ENCODE measurements around the gene NRIP1. TPM values are rescaled to one million over a fixed set of nuclear protein-coding genes. Genes with fewer than 3 reads are reported as not detected.

Gene NRIP1
- total and polyA plus RNA-seq, 10 of the 15 experiments (the other 5 are each of a cell fraction or from before 2014, with no cell fraction given) = 2.9 to 26.1 (median 9.3) TPM

- SMC1A ChIA-PET (ENCODE audit: uncharacterized antibody, unreplicated experiment) = no interaction called here
- no peak for TF ChIP-seq FOS (IDR thresholded peaks at IDR 0.05; ENCODE audit: borderline replicate concordance, extremely low read depth, insufficient read length)
- BruUV-seq (replicated peaks) = no TSS peak
- no peaks in the 10 kb centered on the region for H4K20me1 ChIP-seq (ENCODE audit: control insufficient read depth, insufficient read depth)
- no peaks in the 10 kb centered on the region for H3K36me3 ChIP-seq (ENCODE audit: control insufficient read depth in 2 of 2, insufficient read depth in 2 of 2, low read length in 1 of 2)
- FAIRE-seq (no peak), DNase-seq (ENCODE audit: low read depth, low spot score) (no peak), ATAC-seq (no peak)
- no peaks in the 10 kb centered on the region for H3K27me3 ChIP-seq (replicated peaks in 1 of 2; ENCODE audit: control insufficient read depth in 2 of 2, insufficient read depth in 2 of 2, low read length in 1 of 2)
- H3K27ac ChIP-seq (ENCODE audit: control insufficient read depth, insufficient read depth) = no peak overlapping the region
- intact Hi-C loops (cut with micrococcal nuclease; ENCODE audit: unreplicated experiment) = no loop called here
- in situ Hi-C loops (cut with MboI) = no loop called here
- no peak overlapping the region for H3K4me2 ChIP-seq (ENCODE audit: control insufficient read depth, insufficient read depth)
- no peaks in the 10 kb centered on the region for H3K4me1 ChIP-seq (ENCODE audit: control insufficient read depth, insufficient read depth, low read length)
- H2AFZ ChIP-seq (ENCODE audit: control insufficient read depth, low read depth, low read length) = no peak overlapping the region
- no peak overlapping the region for H3K4me3 ChIP-seq
- no peak overlapping the region for H3K9ac ChIP-seq (ENCODE audit: control insufficient read depth, insufficient read depth, low read length)
- POLR2A ChIA-PET = no interaction called here
- CTCF ChIA-PET = interaction anchor here (0.7 kb wide), 1 partner anchor 94 kb away, joined by 3 read pairs; no protein-coding TSS in a partner anchor
- RAD21 ChIA-PET (ENCODE audit: unreplicated experiment) = no interaction called here
- H3K9me3 ChIP-seq (replicated peaks; ENCODE audit: control insufficient read depth, insufficient read depth, low read length) = no peaks in the 10 kb centered on the region
- 77% methylated on average over 1 of the region's 1 CpG for WGBS (ENCODE audit: insufficient coverage, insufficient replicate concordance, low lambda C conversion rate, missing lambda C conversion rate)
- H3K79me2 ChIP-seq (ENCODE audit: control insufficient read depth, insufficient read depth, low read length) = no peaks in the 10 kb centered on the region
Measured at GRCh38 chr21:14957836-14958235, 107.0 kb downstream of the NRIP1 start.

- ChIA-PET POLR2A (no interaction called here), RAD21 (ENCODE audit: unreplicated experiment) (no interaction called here), CTCF (no interaction called here), SMC1A (ENCODE audit: uncharacterized antibody, unreplicated experiment) (no interaction called here)
- intact Hi-C loops (cut with micrococcal nuclease; ENCODE audit: unreplicated experiment) = no loop called here
- FAIRE-seq (no peak), DNase-seq (ENCODE audit: low read depth, low spot score) (no peak), ATAC-seq (no peak)
- H2AFZ ChIP-seq (ENCODE audit: control insufficient read depth, low read depth, low read length) = no peak overlapping the region
- H4K20me1 ChIP-seq (ENCODE audit: control insufficient read depth, insufficient read depth) = no peaks in the 10 kb centered on the region
- in situ Hi-C loops (cut with MboI) = no loop called here
- no peaks in the 10 kb centered on the region for H3K4me1 ChIP-seq (ENCODE audit: control insufficient read depth, insufficient read depth, low read length)
- no peaks in the 10 kb centered on the region for H3K27me3 ChIP-seq (replicated peaks in 1 of 2; ENCODE audit: control insufficient read depth in 2 of 2, insufficient read depth in 2 of 2, low read length in 1 of 2)
- no TSS peak for BruUV-seq (replicated peaks)
- H3K4me2 ChIP-seq (ENCODE audit: control insufficient read depth, insufficient read depth) = no peak overlapping the region
- no peaks in the 10 kb centered on the region for H3K36me3 ChIP-seq (ENCODE audit: control insufficient read depth in 2 of 2, insufficient read depth in 2 of 2, low read length in 1 of 2)
- H3K4me3 ChIP-seq = no peak overlapping the region
- no peaks in the 10 kb centered on the region for H3K79me2 ChIP-seq (ENCODE audit: control insufficient read depth, insufficient read depth, low read length)
- H3K9ac ChIP-seq (ENCODE audit: control insufficient read depth, insufficient read depth, low read length) = no peak overlapping the region
- no peaks in the 10 kb centered on the region for H3K9me3 ChIP-seq (replicated peaks; ENCODE audit: control insufficient read depth, insufficient read depth, low read length)
- WGBS (ENCODE audit: insufficient coverage, insufficient replicate concordance, low lambda C conversion rate, missing lambda C conversion rate) = 7% methylated on average over 4 of the region's 4 CpGs
- H3K27ac ChIP-seq (ENCODE audit: control insufficient read depth, insufficient read depth) = no peak overlapping the region
- TF ChIP-seq FOXM1 (IDR thresholded peaks at IDR 0.05; ENCODE audit: low read depth, low read length) (no peak), TAF1 (IDR thresholded peaks at IDR 0.05; ENCODE audit: borderline replicate concordance, low read depth, low read length) (no peak), NBN (IDR thresholded peaks at IDR 0.05) (no peak), CBX5 (IDR thresholded peaks at IDR 0.05; ENCODE audit: low read depth) (no peak), HDAC2 (IDR thresholded peaks at IDR 0.05) (no peak), GATAD2B (conservative IDR thresholded peaks at IDR 0.05; ENCODE audit: low read depth) (no peak), NFYA (IDR thresholded peaks at IDR 0.05; ENCODE audit: borderline replicate concordance, low read depth, low read length) (no peak), SMARCA5 (IDR thresholded peaks at IDR 0.05) (no peak), E2F8 (IDR thresholded peaks at IDR 0.05; ENCODE audit: low read depth, partially characterized antibody) (no peak), CHD2 (IDR thresholded peaks at IDR 0.05; ENCODE audit: borderline replicate concordance, low read depth, low read length) (no peak), ELK1 (IDR thresholded peaks at IDR 0.05; ENCODE audit: low read depth, low read length) (no peak), EP300 (IDR thresholded peaks at IDR 0.05; ENCODE audit: borderline replicate concordance in 1 of 2, control insufficient read depth in 1 of 2, low read depth in 2 of 2, low read length in 2 of 2) (no peak), BMI1 (IDR thresholded peaks at IDR 0.05; ENCODE audit: borderline replicate concordance) (no peak), ESRRA (IDR thresholded peaks at IDR 0.05; ENCODE audit: low read length) (no peak), NR2C2 (IDR thresholded peaks at IDR 0.05; ENCODE audit: borderline replicate concordance, control insufficient read depth, insufficient read length, low read depth) (no peak), RBBP5 (conservative IDR thresholded peaks at IDR 0.05) (no peak)
Measured at GRCh38 chr21:14956807-14957206, 108.0 kb downstream of the NRIP1 start.

All from GM12878 (cell line).